Mesenchymal stem cell (in vitro differentiated cells and primary cell): ENCODE measurements around the gene MSH2.

Source experiments
- DNase-seq: peaks from one replicate; pipeline ENCODE4 v3.0.0-alpha.2; 2013
- H2AFZ ChIP-seq: one replicate; pipeline ENCODE4 v1.6.1; 2013; ENCODE audit warnings: low read depth, mild to moderate bottlenecking, control low read depth, inconsistent platforms, low read length, moderate library complexity
- H2AK5ac ChIP-seq: 2 replicates; pipeline ENCODE4 v1.6.1; 2013; ENCODE audit warnings: low read length, moderate library complexity, mild to moderate bottlenecking, inconsistent platforms; ENCODE audit not compliant: severe bottlenecking
- H2BK120ac ChIP-seq: one replicate; pipeline ENCODE4 v1.6.1; 2013; ENCODE audit warnings: low read depth, mild to moderate bottlenecking, inconsistent platforms, low read length, moderate library complexity
- H2BK12ac ChIP-seq, 2 experiments: one replicate each; pipeline ENCODE4 v1.6.1; 2013; ENCODE audit warnings: inconsistent platforms in 2 of 2, low read length in 2 of 2, mild to moderate bottlenecking in 2 of 2, moderate library complexity in 2 of 2, control low read depth in 1 of 2
- H2BK15ac ChIP-seq: one replicate; pipeline ENCODE4 v1.6.1; 2013; ENCODE audit warnings: mild to moderate bottlenecking, low read depth, inconsistent platforms; ENCODE audit not compliant: poor library complexity, severe bottlenecking
- H2BK5ac ChIP-seq: 2 replicates; pipeline ENCODE4 v1.6.1; 2013; ENCODE audit warnings: low read depth, mild to moderate bottlenecking, low read length, control low read depth, inconsistent platforms; ENCODE audit not compliant: poor library complexity, severe bottlenecking
- H3K14ac ChIP-seq, 2 experiments: one replicate each; pipeline ENCODE4 v1.6.1; 2013; ENCODE audit warnings: inconsistent platforms in 2 of 2, low read length in 2 of 2, control low read depth in 1 of 2, mild to moderate bottlenecking in 1 of 2, moderate library complexity in 1 of 2
- H3K18ac ChIP-seq, 2 experiments: one replicate each; pipeline ENCODE4 v1.6.1; 2013; ENCODE audit warnings: inconsistent platforms in 2 of 2, low read length in 2 of 2, control low read depth in 1 of 2, low read depth in 1 of 2, mild to moderate bottlenecking in 1 of 2
- H3K23ac ChIP-seq, 2 experiments: one replicate each; pipeline ENCODE4 v1.6.1; 2013; ENCODE audit warnings: inconsistent platforms in 2 of 2, low read length in 2 of 2, mild to moderate bottlenecking in 2 of 2, moderate library complexity in 2 of 2, control low read depth in 1 of 2
- H3K27ac ChIP-seq: 2 replicates; pipeline ENCODE4 v1.5.1; 2013; ENCODE audit warnings: mild to moderate bottlenecking, moderate library complexity, low read length, control low read depth, inconsistent platforms; ENCODE audit not compliant: poor library complexity, severe bottlenecking
- H3K27me3 ChIP-seq, 2 experiments: 2 replicates each; pipeline versions ENCODE4 v1.6.1 to v1.7.0; 2013; ENCODE audit warnings: low read length in 2 of 2, mild to moderate bottlenecking in 2 of 2, moderate library complexity in 2 of 2, control low read depth in 1 of 2, inconsistent platforms in 1 of 2; ENCODE audit not compliant: control insufficient read depth in 1 of 2, insufficient read depth in 1 of 2
- H3K36me3 ChIP-seq, 2 experiments: 2 replicates each; pipeline versions ENCODE4 v1.6.1 to v1.7.0; 2013; ENCODE audit warnings: low read length in 2 of 2, control low read depth in 1 of 2, inconsistent platforms in 1 of 2, low read depth in 1 of 2, mild to moderate bottlenecking in 1 of 2; ENCODE audit not compliant: insufficient read depth in 2 of 2, control insufficient read depth in 1 of 2
- H3K4ac ChIP-seq, 2 experiments: one replicate each; pipeline ENCODE4 v1.6.1; 2013; ENCODE audit warnings: inconsistent platforms in 2 of 2, low read length in 2 of 2, mild to moderate bottlenecking in 2 of 2, moderate library complexity in 2 of 2, control low read depth in 1 of 2, low read depth in 1 of 2
- H3K4me1 ChIP-seq: 2 replicates; pipeline ENCODE4 v1.6.1; 2013; ENCODE audit warnings: low read depth, low read length, control low read depth; ENCODE audit not compliant: control insufficient read depth, insufficient read depth
- H3K4me2 ChIP-seq: 2 replicates; pipeline ENCODE4 v1.6.1; 2013; ENCODE audit warnings: low read length, mild to moderate bottlenecking, inconsistent platforms; ENCODE audit not compliant: poor library complexity, severe bottlenecking
- H3K4me3 ChIP-seq, 2 experiments: 2 replicates each; pipeline versions ENCODE4 v1.5.1 to v1.7.0; 2013; ENCODE audit warnings: low read length in 2 of 2, mild to moderate bottlenecking in 2 of 2, control low read depth in 1 of 2, low read depth in 1 of 2; ENCODE audit not compliant: insufficient read depth in 1 of 2
- H3K79me1 ChIP-seq: replicated peaks from 2 replicates; pipeline ENCODE4 v1.6.1; 2013; ENCODE audit warnings: mild to moderate bottlenecking, control low read depth, low read length, inconsistent platforms; ENCODE audit not compliant: poor library complexity, severe bottlenecking
- H3K9ac ChIP-seq: 2 replicates; pipeline ENCODE4 v1.7.0; 2013; ENCODE audit warnings: mild to moderate bottlenecking, low read length, moderate library complexity
- H3K9me3 ChIP-seq: 2 replicates; pipeline ENCODE4 v1.7.0; 2013; ENCODE audit warnings: mild to moderate bottlenecking, low read length; ENCODE audit not compliant: control insufficient read depth
- H4K8ac ChIP-seq: one replicate; pipeline ENCODE4 v1.6.1; 2013; ENCODE audit warnings: inconsistent platforms, mild to moderate bottlenecking, low read length, moderate library complexity
- H4K91ac ChIP-seq: one replicate; pipeline ENCODE4 v1.6.1; 2013; ENCODE audit warnings: mild to moderate bottlenecking, low read length, inconsistent platforms
- WGBS: methylation state at CpG from one replicate; pipeline ENCODE4 v1.1.7; 2013; ENCODE audit warnings: mixed read lengths; 5-methylcytosine and 5-hydroxymethylcytosine counted together

Gene MSH2

GRCh38 chr2:47521666-47522285 lies 118.8 kb downstream of the MSH2 start:
- Histone ChIP-seq H2AK5ac (no peak overlapping the region), H3K9me3 (no peaks in the 10 kb centered on the region), H3K36me3 (no peaks in the 10 kb centered on the region), H3K18ac (peak overlapping the region in 1 of 2 experiments; percentile 43), H3K14ac (no peak overlapping the region), H4K91ac (no peak overlapping the region), H3K4me1 (peaks cover 5% of the 10 kb centered on the region), H3K27me3 (peaks cover 0 to 62% of the 10 kb centered on the region in 2 experiments), H3K4ac (no peak overlapping the region), H4K8ac (no peak overlapping the region), H2BK5ac (no peak overlapping the region), H3K23ac (no peak overlapping the region), H3K27ac (no peak overlapping the region), H3K4me2 (no peak overlapping the region), H3K9ac (peak overlapping the region; percentile 35), H2BK120ac (no peak overlapping the region), H3K4me3 (peak overlapping the region; percentile 18 to 75), H2BK12ac (no peak overlapping the region), H3K79me1 (no peaks in the 10 kb centered on the region), H2AFZ (no peak overlapping the region), H2BK15ac (no peak overlapping the region)
- no peak for DNase-seq
- 96% methylated on average over 22 of the region's 22 CpGs for WGBS

GRCh38 chr2:47525167-47525566 lies 122.2 kb downstream of the MSH2 start:
- DNase-seq = no peak
- Histone ChIP-seq H2AFZ (no peak overlapping the region), H3K4me3 (no peak overlapping the region), H3K4me2 (no peak overlapping the region), H2BK5ac (no peak overlapping the region), H3K27ac (no peak overlapping the region), H4K8ac (no peak overlapping the region), H3K23ac (no peak overlapping the region), H3K79me1 (no peaks in the 10 kb centered on the region), H2BK12ac (no peak overlapping the region), H2BK15ac (no peak overlapping the region), H3K14ac (no peak overlapping the region), H2BK120ac (no peak overlapping the region), H3K18ac (no peak overlapping the region), H3K36me3 (no peaks in the 10 kb centered on the region), H3K27me3 (peaks cover 0 to 44% of the 10 kb centered on the region in 2 experiments), H2AK5ac (no peak overlapping the region), H3K9me3 (no peaks in the 10 kb centered on the region), H4K91ac (no peak overlapping the region), H3K4me1 (peaks cover 17% of the 10 kb centered on the region), H3K9ac (no peak overlapping the region), H3K4ac (no peak overlapping the region)
- 85% methylated on average over 3 of the region's 4 CpGs for WGBS

GRCh38 chr2:47528455-47528854 lies 125.5 kb downstream of the MSH2 start:
- H3K14ac ChIP-seq = no peak overlapping the region
- H2AK5ac ChIP-seq = no peak overlapping the region
- H3K18ac ChIP-seq = no peak overlapping the region
- no peak overlapping the region for H2BK120ac ChIP-seq
- H3K36me3 ChIP-seq = no peaks in the 10 kb centered on the region
- H2BK12ac ChIP-seq = no peak overlapping the region
- no peak overlapping the region for H3K23ac ChIP-seq
- no peak for DNase-seq
- H2AFZ ChIP-seq = no peak overlapping the region
- H3K4me3 ChIP-seq = no peak overlapping the region
- WGBS = 84% methylated on average over 6 of the region's 6 CpGs
- H3K4ac ChIP-seq = no peak overlapping the region
- H2BK5ac ChIP-seq = no peak overlapping the region
- no peaks in the 10 kb centered on the region for H3K9me3 ChIP-seq
- no peaks in the 10 kb centered on the region for H3K79me1 ChIP-seq
- H2BK15ac ChIP-seq = no peak overlapping the region
- no peak overlapping the region for H3K9ac ChIP-seq
- H4K91ac ChIP-seq = no peak overlapping the region
- no peak overlapping the region for H4K8ac ChIP-seq
- peaks cover 18% of the 10 kb centered on the region for H3K4me1 ChIP-seq
- no peak overlapping the region for H3K27ac ChIP-seq
- no peak overlapping the region for H3K4me2 ChIP-seq
- H3K27me3 ChIP-seq = peaks cover 0 to 20% of the 10 kb centered on the region in 2 experiments

GRCh38 chr2:47528874-47529273 lies 125.9 kb downstream of the MSH2 start:
- Histone ChIP-seq H3K27ac (no peak overlapping the region), H3K27me3 (peaks cover 0 to 16% of the 10 kb centered on the region in 2 experiments), H2AFZ (no peak overlapping the region), H3K9ac (no peak overlapping the region), H3K4me2 (no peak overlapping the region), H3K79me1 (no peaks in the 10 kb centered on the region), H3K23ac (no peak overlapping the region), H2BK15ac (no peak overlapping the region), H3K9me3 (no peaks in the 10 kb centered on the region), H2BK120ac (no peak overlapping the region), H3K4ac (no peak overlapping the region), H4K91ac (no peak overlapping the region), H3K4me3 (no peak overlapping the region), H2BK12ac (no peak overlapping the region), H3K14ac (no peak overlapping the region), H3K18ac (no peak overlapping the region), H2BK5ac (no peak overlapping the region), H2AK5ac (no peak overlapping the region), H3K4me1 (peaks cover 21% of the 10 kb centered on the region), H3K36me3 (no peaks in the 10 kb centered on the region), H4K8ac (no peak overlapping the region)
- DNase-seq = peak; percentile 39
- 64% methylated on average over 6 of the region's 6 CpGs for WGBS
